MG63 (cell line): ENCODE data around the gene UNC5A. TPM values are rescaled to one million over a fixed set of nuclear protein-coding genes. Genes with fewer than 3 reads are reported as not detected.
A peak's percentile ranks its signal among the peaks of the same experiment; 100 is the strongest.
"Not testable (repeated sequence)": the region's sequence is repeated elsewhere in the genome, so short reads cannot be mapped to it uniquely, and the experiment has no call there.

ENCODE experiments used
- DNase-seq: peaks from one replicate; pipeline ENCODE4 v3.0.0-alpha.2; 2020
- H3K27me3 ChIP-seq: fragments of 250-450 bp; sonication (Bioruptor Pico); 2 replicates; pipeline ENCODE4 v1.5.1; 2020; ENCODE audit warnings: mild to moderate bottlenecking, moderate library complexity
- H3K36me3 ChIP-seq: fragments of 250-450 bp; sonication (Bioruptor Pico); 2 replicates; pipeline ENCODE4 v1.5.1; 2020; ENCODE audit warnings: mild to moderate bottlenecking, moderate library complexity
- H3K4me3 ChIP-seq: fragments of 250-450 bp; sonication (Bioruptor Pico); 2 replicates; pipeline ENCODE4 v1.5.1; 2020; ENCODE audit warnings: mild to moderate bottlenecking, moderate library complexity
- H3K9me3 ChIP-seq: fragments of 250-450 bp; sonication (Bioruptor Pico); 2 replicates; pipeline ENCODE4 v1.5.1; 2020; ENCODE audit warnings: mild to moderate bottlenecking, moderate library complexity
- total RNA-seq: library from RNA; depleted of rRNA; stranded (reverse); fragments of >200 nt; shearing (Covaris generic); gene quantifications from 2 replicates; pipeline ENCODE4 v1.2.3, GENCODE V29; 2014; ENCODE audit warnings: low replicate concordance

Gene UNC5A
- total RNA-seq, 1 experiment from 2014 or later, result not detected

- H3K27me3 ChIP-seq, result peaks cover 28% of the 10 kb centered on the region
- no peak overlapping the region for H3K4me3 ChIP-seq
- H3K36me3 ChIP-seq, result no peaks in the 10 kb centered on the region
- no peak for DNase-seq
- no peaks in the 10 kb centered on the region for H3K9me3 ChIP-seq
Observed at GRCh38 chr5:176857216-176857893, 47.0 kb downstream of the UNC5A start.

- H3K9me3 ChIP-seq, result no peaks in the 10 kb centered on the region
- H3K36me3 ChIP-seq, result no peaks in the 10 kb centered on the region
- H3K27me3 ChIP-seq, result peaks cover 32% of the 10 kb centered on the region
- DNase-seq, result no peak
- no peak overlapping the region for H3K4me3 ChIP-seq
Observed at GRCh38 chr5:176857894-176858273, 47.5 kb downstream of the UNC5A start.

GRCh38 chr5:176859916-176860315, 49.6 kb downstream of the UNC5A start:
- Histone ChIP-seq H3K27me3 (peaks cover 35% of the 10 kb centered on the region), H3K9me3 (no peaks in the 10 kb centered on the region)

GRCh38 chr5:176860381-176860780, 50.0 kb downstream of the UNC5A start:
- Histone ChIP-seq H3K27me3 (peaks cover 35% of the 10 kb centered on the region), H3K4me3 (no peak overlapping the region), H3K9me3 (no peaks in the 10 kb centered on the region), H3K36me3 (no peaks in the 10 kb centered on the region)
- DNase-seq, result no peak

More at GRCh38 chr5:176859916-176860315, 49.6 kb downstream of the UNC5A start:
- no peak for DNase-seq
- Histone ChIP-seq H3K36me3 (no peaks in the 10 kb centered on the region), H3K4me3 (no peak overlapping the region)

- Histone ChIP-seq H3K4me3 (no peak overlapping the region), H3K9me3 (no peaks in the 10 kb centered on the region), H3K36me3 (no peaks in the 10 kb centered on the region), H3K27me3 (peaks cover 37% of the 10 kb centered on the region)
- no peak for DNase-seq
Observed at GRCh38 chr5:176861276-176861675, 50.9 kb downstream of the UNC5A start.

GRCh38 chr5:176862330-176862995, 52.1 kb downstream of the UNC5A start:
- Histone ChIP-seq H3K27me3 (peaks cover 32% of the 10 kb centered on the region), H3K36me3 (no peaks in the 10 kb centered on the region), H3K9me3 (no peaks in the 10 kb centered on the region), H3K4me3 (no peak overlapping the region)
- DNase-seq, result no peak

- H3K4me3 ChIP-seq, result no peak overlapping the region
- H3K27me3 ChIP-seq, result peaks cover 24% of the 10 kb centered on the region
- H3K36me3 ChIP-seq, result no peaks in the 10 kb centered on the region
- no peak for DNase-seq
- no peaks in the 10 kb centered on the region for H3K9me3 ChIP-seq
Observed at GRCh38 chr5:176863041-176863764, 52.8 kb downstream of the UNC5A start.

GRCh38 chr5:176863765-176864098, 53.4 kb downstream of the UNC5A start:
- H3K4me3 ChIP-seq, result no peak overlapping the region
- no peaks in the 10 kb centered on the region for H3K9me3 ChIP-seq
- no peak for DNase-seq
- peaks cover 21% of the 10 kb centered on the region for H3K27me3 ChIP-seq
- no peaks in the 10 kb centered on the region for H3K36me3 ChIP-seq

- Histone ChIP-seq H3K4me3 (no peak overlapping the region), H3K27me3 (peaks cover 21% of the 10 kb centered on the region), H3K36me3 (no peaks in the 10 kb centered on the region), H3K9me3 (no peaks in the 10 kb centered on the region)
- no peak for DNase-seq
Observed at GRCh38 chr5:176864755-176865154, 54.4 kb downstream of the UNC5A start.

GRCh38 chr5:176865964-176866363, 55.6 kb downstream of the UNC5A start:
- H3K27me3 ChIP-seq, result peaks cover 16% of the 10 kb centered on the region
- no peak overlapping the region for H3K4me3 ChIP-seq

GRCh38 chr5:176866707-176867310, 56.5 kb downstream of the UNC5A start:
- Histone ChIP-seq H3K36me3 (no peaks in the 10 kb centered on the region), H3K27me3 (peaks cover 13% of the 10 kb centered on the region), H3K9me3 (no peaks in the 10 kb centered on the region), H3K4me3 (no peak overlapping the region)
- DNase-seq, result no peak

More at GRCh38 chr5:176865964-176866363, 55.6 kb downstream of the UNC5A start:
- Histone ChIP-seq H3K9me3 (no peaks in the 10 kb centered on the region), H3K36me3 (no peaks in the 10 kb centered on the region)
- no peak for DNase-seq

GRCh38 chr5:176868126-176868525, 57.8 kb downstream of the UNC5A start:
- H3K4me3 ChIP-seq, result no peak overlapping the region
- DNase-seq, result no peak
- no peaks in the 10 kb centered on the region for H3K9me3 ChIP-seq
- H3K36me3 ChIP-seq, result no peaks in the 10 kb centered on the region
- peaks cover 5% of the 10 kb centered on the region for H3K27me3 ChIP-seq

GRCh38 chr5:176868731-176869130, 58.4 kb downstream of the UNC5A start:
- H3K4me3 ChIP-seq, result no peak overlapping the region
- H3K36me3 ChIP-seq, result no peaks in the 10 kb centered on the region
- H3K9me3 ChIP-seq, result no peaks in the 10 kb centered on the region
- peaks cover 4% of the 10 kb centered on the region for H3K27me3 ChIP-seq
- no peak for DNase-seq

- DNase-seq, result no peak
- H3K27me3 ChIP-seq, result peaks cover 2% of the 10 kb centered on the region
Observed at GRCh38 chr5:176869501-176870109, 59.2 kb downstream of the UNC5A start.

GRCh38 chr5:176870110-176870591, 59.8 kb downstream of the UNC5A start:
- no peak overlapping the region for H3K4me3 ChIP-seq
- H3K36me3 ChIP-seq, result no peaks in the 10 kb centered on the region
- DNase-seq, result peak; percentile 60
- peaks cover 7% of the 10 kb centered on the region for H3K27me3 ChIP-seq
- H3K9me3 ChIP-seq, result no peaks in the 10 kb centered on the region

More at GRCh38 chr5:176869501-176870109, 59.2 kb downstream of the UNC5A start:
- H3K9me3 ChIP-seq, result no peaks in the 10 kb centered on the region
- no peaks in the 10 kb centered on the region for H3K36me3 ChIP-seq
- no peak overlapping the region for H3K4me3 ChIP-seq

- H3K36me3 ChIP-seq, H3K9me3 ChIP-seq, DNase-seq, H3K4me3 ChIP-seq: not testable (repeated sequence)
- H3K27me3 ChIP-seq, result peaks cover 12% of the 10 kb centered on the region
Observed at GRCh38 chr5:176870644-176871043, 60.3 kb downstream of the UNC5A start.

GRCh38 chr5:176872586-176872985, 62.2 kb downstream of the UNC5A start:
- H3K9me3 ChIP-seq, DNase-seq, H3K36me3 ChIP-seq, H3K4me3 ChIP-seq: not testable (repeated sequence)
- H3K27me3 ChIP-seq, result peaks cover 21% of the 10 kb centered on the region
